Stomach (tissue), 9 donors: ENCODE results near the gene ZNF274. TPM values are rescaled to one million over a fixed set of nuclear protein-coding genes. Genes with fewer than 3 reads are reported as not detected.

ENCODE experiments used
- DNase-seq, 2 donors: peaks; one replicate each; pipeline versions ENCODE4 v3.0.0 to v3.0.0-alpha.2; 2013 to 2019
- H3K27ac ChIP-seq, 5 donors: fragments of 200-600 bp in 4 of 5; sonication (generic) in 4 of 5; one replicate each; pipeline ENCODE4 v1.5.1; 2013 to 2019; ENCODE audit warnings: mild to moderate bottlenecking in 1 of 5, moderate library complexity in 1 of 5
- H3K27me3 ChIP-seq, 3 donors: fragments of 200-600 bp; sonication (generic); one replicate each; pipeline ENCODE4 v1.5.1; 2017 to 2019; ENCODE audit warnings: mixed run types in 1 of 3
- H3K36me3 ChIP-seq, 4 donors: fragments of 200-600 bp; sonication (generic); 1 replicate in 3 of 4; 2 replicates in 1 of 4; pipeline ENCODE4 v1.5.1; 2016 to 2019
- H3K4me1 ChIP-seq, 4 donors: fragments of 200-600 bp; sonication (generic); one replicate each; pipeline ENCODE4 v1.5.1; 2016 to 2019
- H3K4me3 ChIP-seq, 4 donors: fragments of 200-600 bp; sonication (generic) in 3 of 4; one replicate each; pipeline ENCODE4 v1.5.1; 2016 to 2019; ENCODE audit warnings: mild to moderate bottlenecking in 1 of 4
- H3K9me3 ChIP-seq, 4 donors: fragments of 200-600 bp; sonication (generic); one replicate each; pipeline ENCODE4 v1.5.1; 2016 to 2019
- EP300 ChIP-seq: sonication (generic); formaldehyde crosslinking; IDR thresholded peaks from one replicate; pipeline ENCODE4 v1.6.1; 2017; ENCODE audit warnings: antibody characterized with exemption
- POLR2A ChIP-seq, 4 donors: fragments of 450-650 bp; IDR thresholded peaks; one replicate each; pipeline ENCODE4 v1.6.1; 2016; ENCODE audit warnings: antibody characterized with exemption in 4 of 4, control low read depth in 2 of 4, mild to moderate bottlenecking in 1 of 4, moderate library complexity in 1 of 4
- POLR2AphosphoS5 ChIP-seq, 3 donors: sonication (generic); formaldehyde crosslinking; IDR thresholded peaks; one replicate each; pipeline ENCODE4 v1.6.1; 2016; ENCODE audit warnings: antibody characterized with exemption in 3 of 3
- WGBS, 5 donors: extraction: QIAGEN DNeasy Blood & Tissue Kit in 3 of 5; methylation state at CpG; one replicate each; pipeline versions ENCODE4 v1.1.5 to v1.1.7; 2013 to 2018; 5-methylcytosine and 5-hydroxymethylcytosine counted together
- intact Hi-C: fragments of 100-400 bp; cut with DNase I; formaldehyde crosslinking; loops from one replicate; pipeline ENCODE4 v1.15.1; 2023; ENCODE audit warnings: low total_unique reads
- polyA plus RNA-seq, 3 donors: library from polyadenylated mRNA; stranded (reverse); fragments of 200-250 nt; gene quantifications; one replicate each; pipeline ENCODE4 v1.2.3, GENCODE V29; 2013
- total RNA-seq, 5 donors: library from RNA; depleted of rRNA; stranded (reverse); fragments of >200 nt; gene quantifications; one replicate each; pipeline versions ENCODE4 v1.1.0 to v1.2.3, GENCODE V29; 2014 to 2016
- TF ChIP-seq, protein P1 (sequence below), 7 experiments: fragments of 450-650 bp in 4 of 7; fragments of 200-600 bp in 3 of 7; sonication (generic) in 3 of 7; IDR thresholded peaks; one replicate each; pipeline ENCODE4 v1.5.1; 2016 to 2019; ENCODE audit warnings: antibody characterized with exemption in 7 of 7, control low read depth in 2 of 7, mild to moderate bottlenecking in 1 of 7
- donor health status: healthy with polysubstance abuse.
- donor health status: Bipolar disorder and iron deficiency.
- donor health status: healthy.

ZNF274 gene
- total and polyA plus RNA-seq, 8 donors, result 5.9 to 46.9 (median 14.2) TPM

DNA sequence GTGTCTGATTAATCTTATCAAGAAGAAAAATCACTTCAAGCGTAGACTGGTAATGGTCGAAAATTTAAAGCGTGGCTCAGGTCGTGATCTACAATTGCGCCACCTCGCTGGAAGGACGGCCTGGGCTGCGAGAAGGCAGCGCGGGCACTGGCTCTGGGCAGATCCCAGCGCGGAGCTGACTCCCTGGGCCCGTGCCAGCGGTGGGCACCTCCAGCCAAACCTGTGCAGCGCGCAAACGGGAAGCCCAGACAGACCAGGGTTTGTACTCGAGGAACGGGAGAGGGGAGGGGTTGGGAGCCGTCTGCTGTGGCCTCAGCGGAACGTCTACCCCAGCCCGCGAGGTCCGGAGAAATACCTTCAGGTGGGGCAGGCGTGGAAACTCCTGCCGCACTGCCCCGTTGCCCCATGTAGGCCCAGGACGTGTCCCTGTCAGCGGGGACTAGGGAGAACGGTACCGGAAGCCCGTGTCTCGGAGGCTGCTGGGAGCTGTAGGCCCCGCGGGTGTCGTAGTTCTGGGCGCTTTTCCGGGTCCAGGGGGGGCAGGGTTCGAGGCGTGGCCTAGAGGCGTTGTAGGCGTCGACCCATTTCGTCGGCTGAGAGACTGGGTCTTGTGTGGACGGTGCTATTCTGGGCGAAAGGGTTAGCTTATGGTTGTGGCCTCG is 21.1 kb downstream of the ZNF274 start:
- intact Hi-C loops, result no loop called here
- peak in 1 of 2 donors; percentile 43 for DNase-seq
- no peaks in the 10 kb centered on the region for H3K27me3 ChIP-seq
- H3K27ac ChIP-seq, result no peak overlapping the region
- no peak overlapping the region for H3K4me3 ChIP-seq
- H3K9me3 ChIP-seq, result peaks cover 100% of the 10 kb centered on the region in 4 donors
- H3K4me1 ChIP-seq, result no peaks in the 10 kb centered on the region
- TF ChIP-seq EP300 (no peak), POLR2A (IDR thresholded peaks at IDR 0.05) (no peak), POLR2AphosphoS5 (IDR thresholded peaks at IDR 0.05) (no peak)
- TF ChIP-seq, protein P1, sequence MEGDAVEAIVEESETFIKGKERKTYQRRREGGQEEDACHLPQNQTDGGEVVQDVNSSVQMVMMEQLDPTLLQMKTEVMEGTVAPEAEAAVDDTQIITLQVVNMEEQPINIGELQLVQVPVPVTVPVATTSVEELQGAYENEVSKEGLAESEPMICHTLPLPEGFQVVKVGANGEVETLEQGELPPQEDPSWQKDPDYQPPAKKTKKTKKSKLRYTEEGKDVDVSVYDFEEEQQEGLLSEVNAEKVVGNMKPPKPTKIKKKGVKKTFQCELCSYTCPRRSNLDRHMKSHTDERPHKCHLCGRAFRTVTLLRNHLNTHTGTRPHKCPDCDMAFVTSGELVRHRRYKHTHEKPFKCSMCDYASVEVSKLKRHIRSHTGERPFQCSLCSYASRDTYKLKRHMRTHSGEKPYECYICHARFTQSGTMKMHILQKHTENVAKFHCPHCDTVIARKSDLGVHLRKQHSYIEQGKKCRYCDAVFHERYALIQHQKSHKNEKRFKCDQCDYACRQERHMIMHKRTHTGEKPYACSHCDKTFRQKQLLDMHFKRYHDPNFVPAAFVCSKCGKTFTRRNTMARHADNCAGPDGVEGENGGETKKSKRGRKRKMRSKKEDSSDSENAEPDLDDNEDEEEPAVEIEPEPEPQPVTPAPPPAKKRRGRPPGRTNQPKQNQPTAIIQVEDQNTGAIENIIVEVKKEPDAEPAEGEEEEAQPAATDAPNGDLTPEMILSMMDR (IDR thresholded peaks at IDR 0.05), result no peak
- H3K36me3 ChIP-seq, result peaks cover 73 to 100% (median 92%) of the 10 kb centered on the region in 4 donors
- 26 to 30% (median 27%) methylated on average over 28 to 49 of the region's 49 CpGs for WGBS, 5 donors

DNA sequence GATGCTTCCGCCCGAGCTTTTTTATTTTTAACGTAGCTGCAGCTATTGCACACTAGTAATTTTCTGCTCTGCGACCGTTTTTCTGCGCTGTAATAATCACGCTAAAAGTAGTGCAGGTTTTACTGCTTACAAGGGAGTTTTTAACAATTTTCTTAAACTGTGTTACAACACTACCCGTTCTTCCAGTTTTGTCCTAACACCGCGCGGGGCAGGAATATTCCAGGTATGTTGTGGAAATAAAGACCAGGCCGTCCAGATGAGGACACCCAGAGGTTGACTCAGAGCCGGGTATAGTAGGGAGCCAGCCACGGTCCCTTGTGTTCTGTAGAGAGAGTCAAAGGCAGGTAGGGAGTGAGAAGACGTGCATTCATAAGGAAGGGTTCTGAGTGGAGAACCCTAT is 21.7 kb downstream of the ZNF274 start:
- no peak for TF ChIP-seq POLR2AphosphoS5 (IDR thresholded peaks at IDR 0.05)
- no peak for TF ChIP-seq EP300
- TF ChIP-seq, protein P1 (IDR thresholded peaks at IDR 0.05), result no peak
- no peak for TF ChIP-seq POLR2A (IDR thresholded peaks at IDR 0.05)
- Histone ChIP-seq H3K4me1 (no peaks in the 10 kb centered on the region), H3K27me3 (no peaks in the 10 kb centered on the region), H3K9me3 (peaks cover 100% of the 10 kb centered on the region in 4 donors), H3K36me3 (peaks cover 74 to 100% (median 92%) of the 10 kb centered on the region in 4 donors), H3K27ac (no peak overlapping the region), H3K4me3 (no peak overlapping the region)
- WGBS, 5 donors, result 34 to 47% (median 42%) methylated on average over 15 of the region's 15 CpGs
- intact Hi-C loops, result no loop called here
- no peak for DNase-seq

- intact Hi-C loops, result no loop called here
- 93 to 98% (median 97%) methylated on average over 7 to 8 of the region's 8 CpGs for WGBS, 5 donors
- TF ChIP-seq POLR2A (IDR thresholded peaks at IDR 0.05) (no peak), POLR2AphosphoS5 (IDR thresholded peaks at IDR 0.05) (no peak), EP300 (no peak)
- TF ChIP-seq, protein P1 (IDR thresholded peaks at IDR 0.05), result no peak
Measured at GRCh38 chr19:58209577-58209976, 26.7 kb downstream of the ZNF274 start.

DNA sequence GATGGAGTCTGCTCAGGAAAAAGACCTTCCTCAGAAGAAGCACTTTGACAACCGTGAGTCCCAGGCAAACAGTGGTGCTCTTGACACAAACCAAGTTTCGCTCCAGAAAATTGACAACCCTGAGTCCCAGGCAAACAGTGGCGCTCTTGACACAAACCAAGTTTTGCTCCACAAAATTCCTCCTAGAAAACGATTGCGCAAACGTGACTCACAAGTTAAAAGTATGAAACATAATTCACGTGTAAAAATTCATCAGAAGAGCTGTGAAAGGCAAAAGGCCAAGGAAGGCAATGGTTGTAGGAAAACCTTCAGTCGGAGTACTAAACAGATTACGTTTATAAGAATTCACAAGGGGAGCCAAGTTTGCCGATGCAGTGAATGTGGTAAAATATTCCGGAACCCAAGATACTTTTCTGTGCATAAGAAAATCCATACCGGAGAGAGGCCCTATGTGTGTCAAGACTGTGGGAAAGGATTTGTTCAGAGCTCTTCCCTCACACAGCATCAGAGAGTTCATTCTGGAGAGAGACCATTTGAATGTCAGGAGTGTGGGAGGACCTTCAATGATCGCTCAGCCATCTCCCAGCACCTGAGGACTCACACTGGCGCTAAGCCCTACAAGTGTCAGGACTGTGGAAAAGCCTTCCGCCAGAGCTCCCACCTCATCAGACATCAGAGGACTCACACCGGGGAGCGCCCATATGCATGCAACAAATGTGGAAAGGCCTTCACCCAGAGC is 29.6 kb downstream of the ZNF274 start:
- no peak for DNase-seq
- H3K36me3 ChIP-seq, result peaks cover 57 to 69% (median 65%) of the 10 kb centered on the region in 4 donors

More at GRCh38 chr19:58209577-58209976, 26.7 kb downstream of the ZNF274 start:
- no peak for DNase-seq
- peak overlapping the region in 1 of 4 donors; percentile 13 for H3K4me3 ChIP-seq
- H3K9me3 ChIP-seq, result peaks cover 99 to 100% (median 100%) of the 10 kb centered on the region in 4 donors
- H3K27ac ChIP-seq, result no peak overlapping the region
- no peaks in the 10 kb centered on the region for H3K27me3 ChIP-seq
- no peaks in the 10 kb centered on the region for H3K4me1 ChIP-seq
- H3K36me3 ChIP-seq, result peaks cover 74 to 99% (median 94%) of the 10 kb centered on the region in 4 donors

More for the DNA sequence above, 29.6 kb downstream of the ZNF274 start:
- H3K9me3 ChIP-seq, result peaks cover 97 to 100% (median 100%) of the 10 kb centered on the region in 4 donors
- H3K27ac ChIP-seq, result no peak overlapping the region
- TF ChIP-seq EP300, result no peak
- TF ChIP-seq, protein P1 (IDR thresholded peaks at IDR 0.05), result no peak
- intact Hi-C loops, result no loop called here
- H3K27me3 ChIP-seq, result no peaks in the 10 kb centered on the region
- no peaks in the 10 kb centered on the region for H3K4me1 ChIP-seq
- no peak overlapping the region for H3K4me3 ChIP-seq
- 97 to 99% (median 98%) methylated on average over 17 of the region's 17 CpGs for WGBS, 5 donors
